Panc1 (cell line): ENCODE data around the gene DNASE2B. TPM values are rescaled to one million over a fixed set of nuclear protein-coding genes. Genes with fewer than 3 reads are reported as not detected.

Experiments used
- ATAC-seq: fragments of 200-7000 bp; cut with Tn5 transposase; 2 replicates; pipeline ENCODE4 v1.9.1; 2020; ENCODE audit warnings: mild to moderate bottlenecking, moderate library complexity
- BruUV-seq: library from RNA; stranded (reverse); fragments of 400-500 nt; replicated peaks from 2 replicates; lab custom pipeline; 2021; lab: Mats Ljungman, UMichigan
- CTCF ChIA-PET: fragments of 300-600 bp; sonication (Branson Sonifier 250); formaldehyde crosslinking; loops from one replicate; lab custom pipeline; 2022; ENCODE audit warnings: antibody characterized with exemption; lab: Charles Lee
- POLR2A ChIA-PET: fragments of 300-600 bp; sonication (Branson Sonifier 250); formaldehyde crosslinking; loops from one replicate; lab custom pipeline; 2022; ENCODE audit warnings: antibody characterized with exemption; lab: Charles Lee
- DNase-seq: peaks from one replicate; pipeline ENCODE4 v3.0.0-alpha.2; 2010; ENCODE audit warnings: low read depth, low spot score
- H3K27ac ChIP-seq: 2 replicates; pipeline ENCODE4 v1.5.1; 2011; ENCODE audit warnings: mild to moderate bottlenecking, low read length, inconsistent platforms
- H3K27me3 ChIP-seq: fragments of 200-500 bp; sonication (Bioruptor generic); 2 replicates; pipeline ENCODE4 v1.6.0; 2014; ENCODE audit warnings: low read length, inconsistent platforms; ENCODE audit not compliant: control insufficient read depth, insufficient read depth
- H3K36me3 ChIP-seq: fragments of 200-500 bp; sonication (Bioruptor generic); 2 replicates; pipeline ENCODE4 v1.5.1; 2014; ENCODE audit warnings: inconsistent platforms, mild to moderate bottlenecking, low read length, moderate library complexity; ENCODE audit not compliant: control insufficient read depth, insufficient read depth
- H3K4me1 ChIP-seq: 2 replicates; pipeline ENCODE4 v1.5.1; 2011; ENCODE audit warnings: inconsistent platforms, mild to moderate bottlenecking, low read length, moderate library complexity; ENCODE audit not compliant: control insufficient read depth, insufficient read depth
- H3K4me3 ChIP-seq, 2 experiments: 2 replicates each; pipeline ENCODE4 v1.5.1; 2011 to 2012; ENCODE audit warnings: low read depth in 2 of 2, low read length in 2 of 2, mild to moderate bottlenecking in 2 of 2, inconsistent platforms in 1 of 2, moderate library complexity in 1 of 2
- H3K9me3 ChIP-seq: fragments of 200-500 bp; sonication (Bioruptor generic); 2 replicates; pipeline ENCODE4 v1.5.1; 2014; ENCODE audit warnings: low read depth, mild to moderate bottlenecking, inconsistent platforms, low read length, moderate library complexity; ENCODE audit not compliant: control insufficient read depth, insufficient read depth
- CTCF ChIP-seq: fragments of 450-650 bp; IDR thresholded peaks from 2 replicates; pipeline ENCODE4 v1.5.1; 2017; ENCODE audit warnings: mild to moderate bottlenecking
- POLR2AphosphoS5 ChIP-seq: IDR thresholded peaks from 2 replicates; pipeline ENCODE4 v1.6.1; 2012; ENCODE audit warnings: mild to moderate bottlenecking, low read depth, low read length, moderate library complexity
- REST ChIP-seq, 2 experiments: IDR thresholded peaks; 2 replicates each; pipeline ENCODE4 v1.6.1; 2011 to 2012; ENCODE audit warnings: low read depth in 2 of 2, control low read depth in 1 of 2, low read length in 1 of 2, mild to moderate bottlenecking in 1 of 2, moderate library complexity in 1 of 2; ENCODE audit not compliant: insufficient read depth in 1 of 2
- SIN3A ChIP-seq: IDR thresholded peaks from 2 replicates; pipeline ENCODE4 v1.6.1; 2012; ENCODE audit warnings: low read depth, mild to moderate bottlenecking, low read length, moderate library complexity, borderline replicate concordance; ENCODE audit not compliant: insufficient read depth
- TCF7L2 ChIP-seq: IDR thresholded peaks from 2 replicates; pipeline ENCODE4 v1.6.1; 2011; ENCODE audit warnings: mild to moderate bottlenecking, low read depth, low read length, inconsistent platforms
- in situ Hi-C: cut with HindIII; loops from 2 replicates; pipeline ENCODE4 v1.10.0; 2016; ENCODE audit warnings: low sequenced_read_pairs, low pct_unique_long_range_greater_than_20kb
- intact Hi-C: fragments of 100-400 bp; cut with micrococcal nuclease; formaldehyde crosslinking; loops from one replicate; pipeline ENCODE4 v1.10.0; 2022; ENCODE audit not compliant: unreplicated experiment
- total RNA-seq: library from RNA; stranded (reverse); gene quantifications from one replicate; pipeline ENCODE4 v1.2.1, GENCODE V29; 2021; ENCODE audit not compliant: unreplicated experiment

Gene DNASE2B
- total RNA-seq, 1 experiment from 2014 or later, result not detected

GRCh38 chr1:84386716-84387479 lies 11.4 kb upstream of the DNASE2B start:
- no peak for TF ChIP-seq SIN3A
- no peak for TF ChIP-seq REST (IDR thresholded peaks at IDR 0.05; ENCODE audit: insufficient read depth in 1 of 2, low read depth in 2 of 2, low read length in 1 of 2)
- TF ChIP-seq TCF7L2, result no peak
- no peak for TF ChIP-seq POLR2AphosphoS5
- no peak for TF ChIP-seq CTCF
- Histone ChIP-seq H3K9me3 (no peaks in the 10 kb centered on the region), H3K36me3 (no peaks in the 10 kb centered on the region), H3K27me3 (no peaks in the 10 kb centered on the region), H3K4me1 (no peaks in the 10 kb centered on the region), H3K4me3 (no peak overlapping the region), H3K27ac (no peak overlapping the region)
- in situ Hi-C loops, result no loop called here
- BruUV-seq, result no TSS peak
- CTCF ChIA-PET, result interaction anchor here (0.6 kb wide), 1 partner anchor 218 kb away, joined by 3 read pairs; no protein-coding TSS in a partner anchor
- no peak for ATAC-seq
- intact Hi-C loops, result no loop called here
- DNase-seq, result no peak
- POLR2A ChIA-PET, result no interaction called here

GRCh38 chr1:84387480-84388163 lies 10.7 kb upstream of the DNASE2B start:
- CTCF ChIA-PET, result interaction anchor here (0.6 kb wide), 1 partner anchor 217 kb away, joined by 3 read pairs; no protein-coding TSS in a partner anchor

More at GRCh38 chr1:84387480-84388163, 10.7 kb upstream of the DNASE2B start:
- no peaks in the 10 kb centered on the region for H3K27me3 ChIP-seq
- ATAC-seq (peak; percentile 82), DNase-seq (no peak)
- POLR2A ChIA-PET, result no interaction called here
- no peak for TF ChIP-seq SIN3A
- peak; percentile 62 for TF ChIP-seq CTCF
- TF ChIP-seq REST (IDR thresholded peaks at IDR 0.05; ENCODE audit: insufficient read depth in 1 of 2, low read depth in 2 of 2, low read length in 1 of 2), result no peak
- TF ChIP-seq TCF7L2, result no peak
- no peak for TF ChIP-seq POLR2AphosphoS5
- no TSS peak for BruUV-seq
- no peaks in the 10 kb centered on the region for H3K9me3 ChIP-seq
- H3K4me1 ChIP-seq, result no peaks in the 10 kb centered on the region
- no peaks in the 10 kb centered on the region for H3K36me3 ChIP-seq
- intact Hi-C loops (no loop called here), in situ Hi-C loops (no loop called here)
- H3K4me3 ChIP-seq, result no peak overlapping the region
- no peak overlapping the region for H3K27ac ChIP-seq
